ENCODE results near the gene PDSS2. TPM values are rescaled to one million over a fixed set of nuclear protein-coding genes. Genes with fewer than 3 reads are reported as not detected.
A peak's percentile ranks its signal among the peaks of the same experiment; 100 is the strongest.

Gene PDSS2
- total and polyA plus RNA-seq, 2 of the 8 experiments (the other 6 are each of a cell fraction or from before 2014, with no cell fraction given) = 10.7 to 16.1 TPM

- peak overlapping the region; percentile 12 for H4K91ac ChIP-seq (replicated peaks; ENCODE audit: insufficient read length, low read length)
- no peak overlapping the region for H3K23ac ChIP-seq (ENCODE audit: insufficient read length)
- peak overlapping the region; percentile 55; the same call in 1 of the 2 replicates for H2BK5ac ChIP-seq (ENCODE audit: low read depth, low read length)
- CTCF ChIA-PET (ENCODE audit: partially characterized antibody) = interaction anchor here (0.7 kb wide), 1 partner anchor 42 kb away, joined by 3 read pairs; no protein-coding TSS in a partner anchor
- H2BK120ac ChIP-seq (replicated peaks; ENCODE audit: low read depth, low read length) = peak overlapping the region; percentile 59
- no peak overlapping the region for H2BK15ac ChIP-seq (ENCODE audit: low read length)
- FAIRE-seq = no peak
- H2BK20ac ChIP-seq (ENCODE audit: low read length) = peak overlapping the region; percentile 13; the same call in 1 of the 2 replicates
- H3K27me3 ChIP-seq (replicated peaks in 1 of 4; ENCODE audit: control insufficient read depth in 3 of 4, extremely low read depth in 1 of 4, insufficient read depth in 3 of 4, low read length in 3 of 4) = no peaks in the 10 kb centered on the region
- no peak overlapping the region for H4K8ac ChIP-seq (ENCODE audit: extremely low read depth, insufficient read depth, low read length)
- H3K9me3 ChIP-seq (ENCODE audit: insufficient read depth in 2 of 2, low read depth in 1 of 2, low read length in 1 of 2) = no peaks in the 10 kb centered on the region
- WGBS, 2 experiments (ENCODE audit: extremely low coverage in 1 of 2, insufficient coverage in 1 of 2, insufficient read length in 1 of 2, insufficient replicate concordance in 2 of 2, low coverage in 1 of 2, low lambda C conversion rate in 2 of 2, missing lambda C conversion rate in 1 of 2) = 92% methylated on average over 6 of the region's 6 CpGs; no CpG with 5 or more reads in 1 of the 2 experiments
- H3K4me3 ChIP-seq (ENCODE audit: extremely low read depth in 1 of 4, insufficient read depth in 2 of 4, low read depth in 3 of 4, low read length in 4 of 4) = no peak overlapping the region
- DNase-seq (ENCODE audit: low read depth in 1 of 2, low spot score in 2 of 2) = no peak
- no peak overlapping the region for H3K4ac ChIP-seq (replicated peaks; ENCODE audit: insufficient read length, low read depth, low read length)
- no peaks in the 10 kb centered on the region for H3K79me1 ChIP-seq (ENCODE audit: low read depth, low read length)
- no peak overlapping the region for H3K27ac ChIP-seq (ENCODE audit: low read depth, low read length)
- H4K20me1 ChIP-seq (replicated peaks in 1 of 2; ENCODE audit: control insufficient read depth in 1 of 2, insufficient read depth in 2 of 2, low read length in 2 of 2) = no peaks in the 10 kb centered on the region
- H3K56ac ChIP-seq (replicated peaks; ENCODE audit: insufficient read length, low read depth, low read length) = no peak overlapping the region
- no peaks in the 10 kb centered on the region for H3K36me3 ChIP-seq (ENCODE audit: control insufficient read depth in 2 of 4, insufficient read depth in 4 of 4, low read length in 3 of 4)
- no peak overlapping the region; the same call in 1 of the 2 replicates for H3K18ac ChIP-seq (ENCODE audit: extremely low read depth, low read length)
- no peak overlapping the region for H3K9ac ChIP-seq (replicated peaks in 1 of 4; ENCODE audit: extremely low read depth in 1 of 4, low read depth in 3 of 4, low read length in 3 of 4)
- peak overlapping the region; percentile 84; the same call in 1 of the 2 replicates for H2BK12ac ChIP-seq (ENCODE audit: low read depth, low read length)
- H3K14ac ChIP-seq (ENCODE audit: insufficient read length) = no peak overlapping the region
- no peaks in the 10 kb centered on the region for H3K23me2 ChIP-seq (ENCODE audit: low read depth, low read length)
- H3K4me2 ChIP-seq (ENCODE audit: insufficient read depth in 1 of 2, low read depth in 2 of 2, low read length in 2 of 2) = no peak overlapping the region
- H4K5ac ChIP-seq (ENCODE audit: insufficient read length, low read depth, low read length) = no peak overlapping the region
- no peak overlapping the region for H2AFZ ChIP-seq (ENCODE audit: low read length)
- H3K4me1 ChIP-seq (replicated peaks in 1 of 4; ENCODE audit: control insufficient read depth in 3 of 4, insufficient read depth in 4 of 4, low read length in 3 of 4) = peaks cover 6 to 19% (median 14%) of the 10 kb centered on the region in 4 experiments; a peak in 6 of 7 replicates
- H3K79me2 ChIP-seq (ENCODE audit: control insufficient read depth in 1 of 2, insufficient read depth in 2 of 2, low read length in 2 of 2) = no peaks in the 10 kb centered on the region
- POLR2A ChIA-PET (ENCODE audit: partially characterized antibody) = no interaction called here
- H2AK5ac ChIP-seq (ENCODE audit: low read depth, low read length) = no peak overlapping the region
These were observed 338.1 kb downstream of the PDSS2 start for GRCh38 chr6:107121266-107121665.
